ENCODE measurements around the gene SAAL1.

- TF ChIP-seq CEBPB (IDR thresholded peaks at IDR 0.05; ENCODE audit: low read depth) (no peak), CTCF (IDR thresholded peaks at IDR 0.05 in 2 of 3, conservative IDR thresholded peaks at IDR 0.05 in 1 of 3; ENCODE audit: borderline replicate concordance in 1 of 3, insufficient read depth in 1 of 3, low read depth in 2 of 3, low read length in 2 of 3) (no peak), POLR2A (IDR thresholded peaks at IDR 0.05; ENCODE audit: borderline replicate concordance, extremely low read depth, insufficient read depth, insufficient read length) (no peak), TCF7L2 (IDR thresholded peaks at IDR 0.05; ENCODE audit: borderline replicate concordance, extremely low read depth, insufficient read depth, insufficient read length) (no peak), EZH2 (IDR thresholded peaks at IDR 0.05) (no peak), REST (IDR thresholded peaks at IDR 0.05; ENCODE audit: low read depth) (no peak), JUND (IDR thresholded peaks at IDR 0.05) (no peak), POLR2AphosphoS5 (IDR thresholded peaks at IDR 0.05; ENCODE audit: low read depth, low read length) (no peak), SIN3A (IDR thresholded peaks at IDR 0.05; ENCODE audit: low read depth) (no peak), ZNF274 (IDR thresholded peaks at IDR 0.05; ENCODE audit: low read depth, low read length) (no peak), ZBTB33 (IDR thresholded peaks at IDR 0.05; ENCODE audit: extremely low read depth, insufficient replicate concordance, low read length) (no peak)
Observed at GRCh38 chr11:18050848-18051247, 55.0 kb downstream of the SAAL1 start.

All from HCT116 (cell line).